ENCODE results near the gene DMAP1. TPM values are rescaled to one million over a fixed set of nuclear protein-coding genes. Genes with fewer than 3 reads are reported as not detected.
A peak's percentile ranks its signal among the peaks of the same experiment; 100 is the strongest.

The DMAP1 gene
- total and polyA plus RNA-seq, 9 of the 15 experiments (the other 6 are each of a cell fraction or from before 2014, with no cell fraction given): 1.5 to 51.2 (median 30.3) TPM

- TF ChIP-seq SMARCC2 (IDR thresholded peaks at IDR 0.05; ENCODE audit: low read depth) (no peak), ZNF263 (CRISPR knock-in tag; IDR thresholded peaks at IDR 0.05; ENCODE audit: borderline replicate concordance) (no peak; the same call in 1 of the 2 replicates), LEF1 (IDR thresholded peaks at IDR 0.05) (peak; percentile 79; the same call in 1 of the 2 replicates), ADNP (tag; IDR thresholded peaks at IDR 0.05) (no peak), FOXP4 (CRISPR knock-in tag; IDR thresholded peaks at IDR 0.05; ENCODE audit: borderline replicate concordance) (no peak), CTBP1 (IDR thresholded peaks at IDR 0.05; ENCODE audit: borderline replicate concordance) (peak; percentile 97), ZZZ3 (IDR thresholded peaks at IDR 0.05) (0 out of 2 replicates have a peak, but pooled peaks have one; percentile 27), ZNF740 (CRISPR knock-in tag; IDR thresholded peaks at IDR 0.05) (peak; percentile 76), ZNF740 (tag; IDR thresholded peaks at IDR 0.05) (peak in 1 of 2 experiments; percentile 74; a peak in 2 of 4 replicates), RBM17 (IDR thresholded peaks at IDR 0.05; ENCODE audit: borderline replicate concordance, low read depth, low read length) (no peak), ZNF57 (CRISPR knock-in tag; IDR thresholded peaks at IDR 0.05) (no peak), ELF4 (CRISPR knock-in tag; IDR thresholded peaks at IDR 0.05) (peak; percentile 70; the same call in 1 of the 2 replicates), MBD1 (CRISPR knock-in tag; IDR thresholded peaks at IDR 0.05) (no peak), MXD1 (CRISPR knock-in tag; IDR thresholded peaks at IDR 0.05; ENCODE audit: borderline replicate concordance, poor library complexity, severe bottlenecking) (no peak), ZNF592 (IDR thresholded peaks at IDR 0.05) (peak; percentile 49; the same call in 1 of the 2 replicates), CREBBP (IDR thresholded peaks at IDR 0.05; ENCODE audit: low read depth, low read length) (no peak), FUS (optimal IDR thresholded peaks at IDR 0.05; ENCODE audit: low read depth, low read length) (no peak)
Observed at GRCh38 chr1:44213222-44214112, at the start of gene DMAP1 (continued).

All from K562 (cell line).